Measurements from ENCODE around the gene PPL.

The PPL gene

GRCh38 chr16:4888428-4889135 is 48.4 kb downstream of the PPL start:
- DNase-seq (ENCODE audit: low read depth in 2 of 2): no peak

GRCh38 chr16:4886151-4886550 is 50.8 kb downstream of the PPL start:
- no peak for DNase-seq (ENCODE audit: low read depth in 2 of 2)

GRCh38 chr16:4884972-4885874 is 51.7 kb downstream of the PPL start:
- no peak for DNase-seq (ENCODE audit: low read depth in 2 of 2)

- no peak for DNase-seq (ENCODE audit: low read depth in 2 of 2)
Measured at GRCh38 chr16:4884209-4884608, 52.7 kb downstream of the PPL start.

- DNase-seq (ENCODE audit: low read depth in 2 of 2): no peak
Measured at GRCh38 chr16:4883501-4883900, 53.4 kb downstream of the PPL start.

GRCh38 chr16:4882633-4883285 is 54.2 kb downstream of the PPL start:
- DNase-seq (ENCODE audit: low read depth in 2 of 2): no peak

GRCh38 chr16:4882000-4882632 is 54.8 kb downstream of the PPL start:
- DNase-seq (ENCODE audit: low read depth in 2 of 2): no peak

GRCh38 chr16:4880006-4880580 is 56.9 kb downstream of the PPL start:
- DNase-seq (ENCODE audit: low read depth in 2 of 2): no peak

GRCh38 chr16:4879049-4879448 is 57.9 kb downstream of the PPL start:
- DNase-seq (ENCODE audit: low read depth in 2 of 2): no peak

- no peak for DNase-seq (ENCODE audit: low read depth in 2 of 2)
Measured at GRCh38 chr16:4877380-4877685, 59.6 kb downstream of the PPL start.

- DNase-seq (ENCODE audit: low read depth in 2 of 2): no peak
Measured at GRCh38 chr16:4876646-4877379, 60.1 kb downstream of the PPL start.

- DNase-seq (ENCODE audit: low read depth in 2 of 2): no peak
Measured at GRCh38 chr16:4874666-4875065, 62.3 kb downstream of the PPL start.

GRCh38 chr16:4873091-4873490 is 63.9 kb downstream of the PPL start:
- DNase-seq (ENCODE audit: low read depth in 2 of 2): no peak

- no peak for DNase-seq (ENCODE audit: low read depth in 2 of 2)
Measured at GRCh38 chr16:4871071-4871470, 65.9 kb downstream of the PPL start.

GRCh38 chr16:4870138-4870671 is 66.7 kb downstream of the PPL start:
- no peak for DNase-seq (ENCODE audit: low read depth in 2 of 2)

- no peak for DNase-seq (ENCODE audit: low read depth in 2 of 2)
Measured at GRCh38 chr16:4869147-4869805, 67.7 kb downstream of the PPL start.

GRCh38 chr16:4868535-4868934 is 68.4 kb downstream of the PPL start:
- DNase-seq (ENCODE audit: low read depth in 2 of 2): no peak

- no peak for DNase-seq (ENCODE audit: low read depth in 2 of 2)
Measured at GRCh38 chr16:4868026-4868425, 68.9 kb downstream of the PPL start.

- no peak for DNase-seq (ENCODE audit: low read depth in 2 of 2)
Measured at GRCh38 chr16:4866586-4866985, 70.4 kb downstream of the PPL start.

- no peak for DNase-seq (ENCODE audit: low read depth in 2 of 2)
Measured at GRCh38 chr16:4865231-4865860, 71.6 kb downstream of the PPL start.

Measured in stimulated activated CD8-positive, alpha-beta memory T cell treated with anti-CD3 and anti-CD28 coated beads, Interleukin-15, amount 100 ng/mL, for 4 hours (primary cell).